Esophagus mucosa (tissue), 1 donor: ENCODE results near the gene OR2D3. TPM values are rescaled to one million over a fixed set of nuclear protein-coding genes. Genes with fewer than 3 reads are reported as not detected.
"Not testable (repeated sequence)": the region's sequence is repeated elsewhere in the genome, so short reads cannot be mapped to it uniquely, and the experiment has no call there.

Experiments used
- ATAC-seq: fragments of 200-7000 bp; cut with Tn5 transposase; one replicate; pipeline ENCODE4 v1.9.1; 2020
- total RNA-seq: library from RNA; stranded (reverse); gene quantifications from one replicate; pipeline ENCODE4 v1.2.4, GENCODE V29; 2023
- donor health status: DM: yes; HTN: yes; CAD: no.

OR2D3 gene
- total RNA-seq, 1 donor from 2014 or later = not detected

GRCh38 chr11:6931146-6931713 lies 10.4 kb downstream of the OR2D3 start:
- ATAC-seq = no peak

DNA sequence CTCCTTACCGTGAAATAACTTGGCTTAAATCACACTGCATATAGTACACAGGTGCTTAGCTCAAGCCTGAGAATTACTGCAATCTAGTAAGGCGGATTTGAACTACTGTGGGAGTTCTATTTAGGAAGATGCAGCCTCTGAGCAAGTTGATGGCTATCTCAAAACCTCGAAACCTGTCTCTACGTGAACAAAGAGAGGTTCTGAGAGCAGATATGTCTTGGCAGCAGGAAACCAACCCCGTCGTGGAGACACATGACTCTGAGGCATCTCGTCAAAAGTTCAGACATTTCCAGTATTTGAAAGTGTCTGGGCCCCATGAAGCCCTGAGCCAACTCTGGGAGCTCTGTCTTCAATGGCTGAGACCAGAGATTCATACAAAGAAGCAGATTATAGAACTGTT lies 11.3 kb downstream of the OR2D3 start:
- no peak for ATAC-seq

DNA sequence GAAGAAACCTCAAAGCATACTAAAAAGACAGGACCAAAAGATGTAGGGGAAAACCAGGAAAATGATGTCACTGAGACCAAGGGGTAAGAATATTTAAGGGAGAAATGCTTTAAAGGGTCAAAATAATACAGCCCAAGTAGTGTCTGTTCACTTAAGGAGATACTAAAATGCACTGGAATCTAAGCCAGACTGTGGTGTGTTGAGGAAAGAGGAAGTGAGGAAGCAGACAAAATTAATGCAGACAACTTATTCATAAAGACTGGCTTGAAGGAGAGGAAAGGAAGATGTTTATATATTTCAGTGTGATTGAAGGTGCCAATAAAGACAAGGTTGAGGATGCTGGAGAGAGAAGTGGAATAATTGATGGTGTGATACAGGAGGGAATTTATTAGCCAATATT lies 21.2 kb downstream of the OR2D3 start:
- ATAC-seq = no peak

DNA sequence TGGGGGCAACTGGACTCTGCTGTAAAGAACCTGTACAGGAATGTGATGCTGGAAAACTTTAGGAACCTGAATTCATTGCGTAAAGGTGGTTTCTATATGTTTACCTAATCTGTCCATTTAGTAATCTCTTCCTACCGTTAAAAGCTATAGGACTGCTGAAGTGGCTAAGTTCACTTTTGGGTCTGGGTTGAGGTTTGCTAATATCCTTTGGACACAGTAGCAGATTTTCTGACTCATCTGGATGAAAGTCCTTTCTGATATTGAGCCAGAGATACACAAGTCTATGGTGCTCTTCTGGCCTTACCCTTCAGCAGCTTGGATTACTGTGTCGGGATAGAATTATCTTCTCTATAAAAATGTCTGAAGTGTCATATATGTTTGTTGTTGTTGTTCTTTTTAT lies 22.3 kb downstream of the OR2D3 start:
- ATAC-seq = no peak

GRCh38 chr11:6954248-6954647 lies 33.4 kb downstream of the OR2D3 start:
- not testable (repeated sequence) for ATAC-seq

- no peak for ATAC-seq
These were observed 41.3 kb downstream of the OR2D3 start for GRCh38 chr11:6962141-6962540.

GRCh38 chr11:6962673-6963072 lies 41.9 kb downstream of the OR2D3 start:
- no peak for ATAC-seq

GRCh38 chr11:6968816-6969215 lies 48.0 kb downstream of the OR2D3 start:
- ATAC-seq = no peak

GRCh38 chr11:6969854-6970253 lies 49.1 kb downstream of the OR2D3 start:
- ATAC-seq = not testable (repeated sequence)

Other genes starting within 250 kb of the OR2D3 start
- gene MRPL17, start 237.7 kb upstream of the OR2D3 start, total RNA-seq = 37.1 TPM
- 0.04 TPM for gene OR2AG2, start 149.0 kb upstream of the OR2D3 start, total RNA-seq
- not detected for gene OR2AG1, start 138.0 kb upstream of the OR2D3 start, total RNA-seq
- gene OR6A2, start 121.3 kb upstream of the OR2D3 start, total RNA-seq = 0.08 TPM
- gene OR10A5, start 75.3 kb upstream of the OR2D3 start, total RNA-seq = not detected
- gene OR10A2, start 57.9 kb upstream of the OR2D3 start, total RNA-seq = not detected
- gene OR10A4, start 44.4 kb upstream of the OR2D3 start, total RNA-seq = not detected
- 0.20 TPM for gene OR2D2, start 28.5 kb upstream of the OR2D3 start, total RNA-seq
- gene ZNF215, start 5.4 kb downstream of the OR2D3 start, total RNA-seq = 2.2 TPM
- 0.88 TPM for gene ZNF214, start 99.3 kb downstream of the OR2D3 start, total RNA-seq
- gene NLRP14, start 99.5 kb downstream of the OR2D3 start, total RNA-seq = not detected
- not detected for gene RBMXL2, start 168.0 kb downstream of the OR2D3 start, total RNA-seq